Trophoblast cell (in vitro differentiated cells and primary cell): Measurements from ENCODE around the gene DYSF.

Experiments
- DNase-seq, 2 donors: peaks; one replicate each; pipeline ENCODE4 v3.0.0-alpha.2; 2016
- H2AFZ ChIP-seq: 2 replicates; pipeline ENCODE4 v1.6.1; 2013; ENCODE audit warnings: low read length, moderate library complexity, mild to moderate bottlenecking; ENCODE audit not compliant: insufficient read depth, poor library complexity
- H2AK5ac ChIP-seq: 2 replicates; pipeline ENCODE4 v1.6.1; 2013; ENCODE audit warnings: mild to moderate bottlenecking, low read length
- H2BK120ac ChIP-seq: 2 replicates; pipeline ENCODE4 v1.6.1; 2013; ENCODE audit warnings: low read length, mild to moderate bottlenecking, moderate library complexity; ENCODE audit not compliant: insufficient read depth, poor library complexity
- H2BK12ac ChIP-seq: 2 replicates; pipeline ENCODE4 v1.6.1; 2013; ENCODE audit warnings: mild to moderate bottlenecking, low read length, moderate library complexity
- H2BK5ac ChIP-seq: 2 replicates; pipeline ENCODE4 v1.6.1; 2013; ENCODE audit warnings: low read length, low read depth, moderate library complexity, mild to moderate bottlenecking; ENCODE audit not compliant: poor library complexity
- H3K14ac ChIP-seq: 2 replicates; pipeline ENCODE4 v1.6.1; 2013; ENCODE audit warnings: mild to moderate bottlenecking, low read length
- H3K18ac ChIP-seq: 2 replicates; pipeline ENCODE4 v1.6.1; 2013; ENCODE audit warnings: mild to moderate bottlenecking, low read length
- H3K23ac ChIP-seq: 2 replicates; pipeline ENCODE4 v1.6.1; 2013; ENCODE audit warnings: low read length
- H3K27ac ChIP-seq: 2 replicates; pipeline ENCODE4 v1.5.1; 2013; ENCODE audit warnings: low read depth, mild to moderate bottlenecking, inconsistent platforms, low read length, moderate library complexity
- H3K27me3 ChIP-seq: 2 replicates; pipeline ENCODE4 v1.6.1; 2013; ENCODE audit warnings: inconsistent platforms, mild to moderate bottlenecking, low read length, moderate library complexity; ENCODE audit not compliant: insufficient read depth
- H3K36me3 ChIP-seq, 2 experiments: 1 replicate in 1 of 2; 2 replicates in 1 of 2; pipeline ENCODE4 v1.6.1; 2013; ENCODE audit warnings: low read length in 2 of 2, mild to moderate bottlenecking in 2 of 2, moderate library complexity in 1 of 2; ENCODE audit not compliant: insufficient read depth in 2 of 2, control insufficient read depth in 1 of 2
- H3K4ac ChIP-seq: 2 replicates; pipeline ENCODE4 v1.6.1; 2013; ENCODE audit warnings: low read depth, mild to moderate bottlenecking, low read length, moderate library complexity
- H3K4me1 ChIP-seq, 2 experiments: 1 replicate in 1 of 2; 2 replicates in 1 of 2; pipeline ENCODE4 v1.6.1; 2013; ENCODE audit warnings: low read length in 2 of 2, mild to moderate bottlenecking in 2 of 2, moderate library complexity in 1 of 2; ENCODE audit not compliant: insufficient read depth in 2 of 2, control insufficient read depth in 1 of 2
- H3K4me2 ChIP-seq: 2 replicates; pipeline ENCODE4 v1.6.1; 2013; ENCODE audit warnings: inconsistent platforms, mild to moderate bottlenecking, low read length, moderate library complexity
- H3K4me3 ChIP-seq: 2 replicates; pipeline ENCODE4 v1.5.1; 2013; ENCODE audit warnings: mild to moderate bottlenecking, low read depth, low read length, inconsistent platforms
- H3K79me1 ChIP-seq: one replicate; pipeline ENCODE4 v1.6.1; 2013; ENCODE audit warnings: low read length
- H3K79me2 ChIP-seq: 2 replicates; pipeline ENCODE4 v1.6.1; 2013; ENCODE audit warnings: low read length, mild to moderate bottlenecking; ENCODE audit not compliant: control insufficient read depth, insufficient read depth, poor library complexity
- H3K9ac ChIP-seq: 2 replicates; pipeline ENCODE4 v1.6.1; 2013; ENCODE audit warnings: mild to moderate bottlenecking, low read length
- H3K9me3 ChIP-seq: 2 replicates; pipeline ENCODE4 v1.6.1; 2013; ENCODE audit warnings: low read depth, mild to moderate bottlenecking, control low read depth, inconsistent platforms, low read length; ENCODE audit not compliant: insufficient read depth
- H4K12ac ChIP-seq: 2 replicates; pipeline ENCODE4 v1.6.1; 2013; ENCODE audit warnings: low read depth, mild to moderate bottlenecking, low read length, moderate library complexity
- H4K8ac ChIP-seq: 2 replicates; pipeline ENCODE4 v1.6.1; 2013; ENCODE audit warnings: low read depth, mild to moderate bottlenecking, low read length, moderate library complexity
- H4K91ac ChIP-seq: one replicate; pipeline ENCODE4 v1.6.1; 2013; ENCODE audit warnings: low read depth, mild to moderate bottlenecking, low read length, moderate library complexity
- WGBS: extraction: QIAGEN DNeasy Blood & Tissue Kit; methylation state at CpG from one replicate; pipeline ENCODE4 v1.1.7; 2013; ENCODE audit warnings: missing lambda C conversion rate; ENCODE audit not compliant: insufficient read length, insufficient coverage; ENCODE audit errors: extremely low coverage; 5-methylcytosine and 5-hydroxymethylcytosine counted together

Gene DYSF

DNA sequence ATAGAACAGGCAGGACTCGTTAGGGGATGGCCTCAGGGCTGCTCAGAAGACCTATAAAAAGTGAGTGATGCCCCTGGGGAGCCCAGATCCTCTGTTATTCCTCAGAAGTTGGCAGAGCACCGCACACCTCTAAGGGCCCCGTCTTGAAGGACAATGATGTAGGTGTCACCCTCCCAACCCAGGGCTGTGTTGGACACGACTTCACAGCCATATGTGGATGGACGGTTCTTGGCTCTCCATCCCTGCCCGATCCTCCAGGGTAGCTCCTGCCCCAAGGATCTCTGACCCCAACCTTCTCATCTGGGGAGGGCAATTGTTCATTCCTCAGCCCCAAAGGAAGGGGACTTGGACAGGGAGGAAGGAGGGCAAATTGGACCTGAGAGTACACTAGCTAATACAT lies 246.1 kb downstream of the DYSF start:
- no peak overlapping the region for H3K9ac ChIP-seq
- H2BK120ac ChIP-seq = no peak overlapping the region
- H2BK5ac ChIP-seq = no peak overlapping the region
- no peak for DNase-seq
- H3K23ac ChIP-seq = no peak overlapping the region
- peaks cover 13 to 15% of the 10 kb centered on the region in 2 experiments for H3K4me1 ChIP-seq
- H3K36me3 ChIP-seq = no peaks in the 10 kb centered on the region
- H3K79me2 ChIP-seq = no peaks in the 10 kb centered on the region
- no peaks in the 10 kb centered on the region for H3K27me3 ChIP-seq
- H4K91ac ChIP-seq = no peak overlapping the region
- no peak overlapping the region for H4K12ac ChIP-seq
- no CpG with 5 or more reads among the region's 6 CpGs for WGBS
- H3K27ac ChIP-seq = no peak overlapping the region
- no peaks in the 10 kb centered on the region for H3K9me3 ChIP-seq
- no peak overlapping the region for H2BK12ac ChIP-seq
- H3K4me3 ChIP-seq = no peak overlapping the region
- H3K18ac ChIP-seq = no peak overlapping the region
- H3K79me1 ChIP-seq = no peaks in the 10 kb centered on the region
- H2AK5ac ChIP-seq = no peak overlapping the region
- H2AFZ ChIP-seq = no peak overlapping the region
- H3K4me2 ChIP-seq = no peak overlapping the region
- no peak overlapping the region for H3K4ac ChIP-seq
- H4K8ac ChIP-seq = no peak overlapping the region
- peak overlapping the region; percentile 33 for H3K14ac ChIP-seq

DNA sequence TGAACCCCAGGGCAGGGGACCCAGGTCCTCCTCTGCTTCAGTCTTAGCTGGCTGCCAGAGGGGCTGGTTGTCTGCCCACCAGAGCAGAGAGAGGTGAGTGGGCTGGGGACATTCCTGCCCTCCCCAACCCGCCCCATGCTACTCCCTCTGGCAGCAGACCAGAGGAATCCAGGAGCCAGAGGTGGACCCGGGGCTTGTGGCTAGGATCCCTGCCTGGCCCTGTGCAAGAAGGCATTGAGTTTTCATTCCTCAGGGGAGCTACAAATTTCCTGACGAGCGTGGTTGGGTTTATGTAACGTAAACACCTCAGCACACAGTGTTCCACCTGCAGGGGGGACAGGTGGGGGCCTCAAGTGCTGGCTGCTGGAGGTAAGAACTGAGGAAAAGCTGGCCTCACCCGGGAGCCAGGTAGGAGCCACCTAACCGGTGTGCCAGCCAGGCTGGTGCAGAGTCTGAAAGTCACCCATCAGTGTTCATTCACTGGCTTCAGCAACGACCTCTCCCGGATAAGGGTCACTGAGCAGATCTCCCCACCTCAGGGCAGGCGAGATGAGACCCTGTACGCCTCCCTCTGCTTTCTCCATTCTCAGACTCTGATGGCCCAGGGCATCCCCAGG lies 246.8 kb downstream of the DYSF start:
- H4K91ac ChIP-seq = no peak overlapping the region

GRCh38 chr2:71700658-71701397 lies 247.5 kb downstream of the DYSF start:
- H3K18ac ChIP-seq = no peak overlapping the region
- H4K12ac ChIP-seq = no peak overlapping the region
- H2BK12ac ChIP-seq = no peak overlapping the region
- H3K79me2 ChIP-seq = no peaks in the 10 kb centered on the region
- H3K4me1 ChIP-seq = peaks cover 13 to 15% of the 10 kb centered on the region in 2 experiments
- no peak overlapping the region for H3K9ac ChIP-seq
- H4K91ac ChIP-seq = no peak overlapping the region
- H3K79me1 ChIP-seq = no peaks in the 10 kb centered on the region
- H3K4ac ChIP-seq = no peak overlapping the region
- H2BK5ac ChIP-seq = no peak overlapping the region
- H3K14ac ChIP-seq = no peak overlapping the region
- H4K8ac ChIP-seq = no peak overlapping the region
- no CpG with 5 or more reads among the region's 21 CpGs for WGBS
- DNase-seq = no peak
- H2AK5ac ChIP-seq = no peak overlapping the region
- no peak overlapping the region for H2BK120ac ChIP-seq
- H3K4me3 ChIP-seq = no peak overlapping the region
- H2AFZ ChIP-seq = no peak overlapping the region
- H3K4me2 ChIP-seq = no peak overlapping the region
- H3K36me3 ChIP-seq = no peaks in the 10 kb centered on the region
- no peaks in the 10 kb centered on the region for H3K9me3 ChIP-seq
- no peaks in the 10 kb centered on the region for H3K27me3 ChIP-seq
- no peak overlapping the region for H3K27ac ChIP-seq
- no peak overlapping the region for H3K23ac ChIP-seq

More for the DNA sequence above, 246.8 kb downstream of the DYSF start:
- Histone ChIP-seq H4K8ac (no peak overlapping the region), H2BK12ac (no peak overlapping the region), H3K9me3 (no peaks in the 10 kb centered on the region), H3K27me3 (no peaks in the 10 kb centered on the region), H3K79me1 (no peaks in the 10 kb centered on the region), H3K9ac (no peak overlapping the region), H3K4me2 (no peak overlapping the region), H3K23ac (no peak overlapping the region), H3K4me3 (no peak overlapping the region), H2AK5ac (no peak overlapping the region), H3K27ac (no peak overlapping the region), H4K12ac (no peak overlapping the region), H2AFZ (no peak overlapping the region), H3K36me3 (no peaks in the 10 kb centered on the region), H2BK5ac (no peak overlapping the region), H2BK120ac (no peak overlapping the region), H3K79me2 (no peaks in the 10 kb centered on the region), H3K18ac (no peak overlapping the region), H3K4ac (no peak overlapping the region), H3K4me1 (peaks cover 13 to 15% of the 10 kb centered on the region in 2 experiments), H3K14ac (no peak overlapping the region)
- DNase-seq = no peak
- WGBS = no CpG with 5 or more reads among the region's 11 CpGs

DNA sequence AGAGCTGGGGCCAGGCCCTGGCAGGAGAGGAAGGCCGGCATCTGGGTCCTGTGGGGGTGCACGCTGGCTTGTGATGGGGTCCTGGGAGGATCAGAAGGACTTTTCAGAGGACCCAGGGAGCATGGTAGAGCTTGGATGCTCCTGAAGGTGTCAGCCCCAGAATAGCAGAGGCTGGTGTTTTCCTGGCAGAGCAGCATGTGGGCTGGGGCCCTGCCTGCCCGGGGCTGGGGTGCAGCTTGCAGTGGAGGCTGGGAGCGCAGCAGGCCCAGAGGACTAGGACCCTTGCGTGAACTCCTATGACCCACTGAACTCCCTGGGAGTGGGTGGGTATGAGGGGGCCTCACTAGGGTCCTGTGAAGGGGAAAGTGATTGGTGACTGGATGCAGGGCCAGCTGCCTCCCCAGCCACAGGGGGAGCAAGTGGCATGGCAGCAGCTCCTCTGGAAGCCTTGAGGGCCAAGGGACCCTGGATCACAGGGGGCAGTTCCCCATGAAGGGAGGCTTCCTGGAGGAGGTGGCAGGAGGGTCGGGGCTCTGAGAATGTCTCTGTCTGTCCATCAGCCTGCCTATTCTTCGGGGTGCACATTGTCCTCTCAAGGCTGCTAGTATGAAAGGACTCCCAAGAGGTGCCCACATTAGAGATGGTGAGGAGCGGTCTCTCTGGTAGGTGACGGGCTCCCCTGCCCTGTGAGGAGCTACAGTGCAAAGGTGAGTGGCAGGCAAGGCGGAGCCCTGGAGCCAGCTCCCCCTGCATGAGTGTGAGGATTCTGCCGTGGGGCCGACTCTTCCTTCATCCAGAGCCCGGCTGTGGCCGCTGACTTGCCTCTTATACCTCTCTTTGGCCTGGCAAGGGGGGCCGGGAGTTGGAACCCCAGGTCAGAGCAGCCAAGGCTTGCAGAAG lies 249.0 kb downstream of the DYSF start:
- H3K14ac ChIP-seq = no peak overlapping the region
- H4K91ac ChIP-seq = no peak overlapping the region
- no peak overlapping the region for H2BK120ac ChIP-seq
- H3K36me3 ChIP-seq = no peaks in the 10 kb centered on the region
- H3K4me1 ChIP-seq = peaks cover 8 to 10% of the 10 kb centered on the region in 2 experiments
- H3K4me3 ChIP-seq = no peak overlapping the region
- H3K79me2 ChIP-seq = no peaks in the 10 kb centered on the region
- H3K4me2 ChIP-seq = no peak overlapping the region
- no peak overlapping the region for H3K9ac ChIP-seq
- no peak overlapping the region for H3K27ac ChIP-seq
- no peak for DNase-seq
- H2BK5ac ChIP-seq = no peak overlapping the region
- no peak overlapping the region for H4K12ac ChIP-seq
- no CpG with 5 or more reads among the region's 15 CpGs for WGBS
- H2AK5ac ChIP-seq = no peak overlapping the region
- H3K27me3 ChIP-seq = no peaks in the 10 kb centered on the region
- no peaks in the 10 kb centered on the region for H3K79me1 ChIP-seq
- H4K8ac ChIP-seq = no peak overlapping the region
- no peaks in the 10 kb centered on the region for H3K9me3 ChIP-seq
- H3K4ac ChIP-seq = no peak overlapping the region
- no peak overlapping the region for H3K18ac ChIP-seq
- no peak overlapping the region for H2AFZ ChIP-seq
- H2BK12ac ChIP-seq = no peak overlapping the region
- H3K23ac ChIP-seq = no peak overlapping the region
